NCI-H2171 (cell line): ENCODE measurements around the gene ADAMTS3.
A peak's percentile ranks its signal among the peaks of the same experiment; 100 is the strongest.

Experiments used
- DNase-seq: peaks from one replicate; lab custom pipeline; 2025; lab: John Stamatoyannopoulos, UW

Gene ADAMTS3

GRCh38 chr4:72568959-72569718 lies at the start of gene ADAMTS3:
Gene ADAMTS3 (minus strand): TSS chr4:72569221. CDS start chr4:72568762, 459 bp downstream.
- DNase-seq, result peak; percentile 3

DNA sequence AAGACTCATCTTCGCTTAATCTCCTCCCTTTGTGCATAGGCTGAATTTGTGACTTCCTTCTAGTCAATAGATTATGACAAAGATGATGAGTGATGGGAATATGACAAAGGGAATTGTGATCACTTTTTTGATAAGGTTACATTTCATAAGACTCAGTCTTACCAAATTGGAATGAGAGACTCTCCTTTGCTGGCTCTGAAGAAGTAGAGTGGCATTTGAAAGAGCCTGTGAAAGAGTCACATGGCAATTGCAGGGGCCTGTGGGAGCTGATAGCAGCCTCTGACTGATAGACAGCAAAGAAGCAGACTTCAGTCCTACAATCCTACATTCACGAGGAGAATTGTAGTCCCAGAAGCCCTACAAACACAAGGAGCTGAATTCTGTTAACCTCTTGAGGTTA lies 44.9 kb upstream of the ADAMTS3 start:
- no peak for DNase-seq

DNA sequence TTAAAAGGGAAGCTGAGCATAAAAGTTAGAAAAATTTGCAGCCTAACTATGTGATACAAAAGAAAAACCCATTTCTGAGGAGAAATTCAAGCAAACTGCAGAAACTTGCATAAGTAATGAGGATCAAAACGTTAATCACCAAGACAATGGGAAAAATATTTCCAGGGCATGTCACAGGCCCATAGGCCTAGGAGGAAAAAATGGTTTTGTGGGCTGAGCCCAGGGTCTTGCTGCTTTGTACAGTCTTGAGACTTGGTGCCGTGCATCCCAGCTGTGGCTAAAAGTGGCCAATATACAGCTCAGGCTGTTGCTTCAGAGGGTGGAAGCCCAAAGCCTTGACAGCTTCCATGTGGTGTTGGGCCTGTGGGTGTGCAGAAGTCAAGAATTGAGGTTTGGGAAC lies 37.7 kb upstream of the ADAMTS3 start:
- DNase-seq, result no peak

DNA sequence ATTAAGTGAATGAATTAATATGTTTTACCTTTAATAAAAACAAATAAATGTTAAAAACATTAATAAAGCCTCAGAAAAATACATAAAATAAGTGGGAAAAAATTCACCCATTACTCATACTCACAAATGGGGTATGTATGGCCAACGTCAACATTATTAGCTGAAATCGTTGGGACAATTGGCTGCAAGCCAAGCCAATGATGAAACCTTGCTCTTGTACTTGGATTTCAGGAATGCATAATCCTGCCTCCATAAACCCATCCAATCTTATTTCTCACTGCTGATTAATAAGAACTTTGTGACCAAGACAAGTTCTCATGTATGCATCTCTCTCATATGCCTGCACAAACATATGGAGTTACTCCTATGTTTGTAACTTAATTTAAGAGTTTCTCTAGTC lies 35.3 kb upstream of the ADAMTS3 start:
- no peak for DNase-seq

- no peak for DNase-seq
Measured at GRCh38 chr4:72602396-72603376, 33.7 kb upstream of the ADAMTS3 start.

GRCh38 chr4:72591547-72592454 lies 22.8 kb upstream of the ADAMTS3 start:
- no peak for DNase-seq

GRCh38 chr4:72587334-72587733 lies 18.3 kb upstream of the ADAMTS3 start:
- DNase-seq, result no peak

DNA sequence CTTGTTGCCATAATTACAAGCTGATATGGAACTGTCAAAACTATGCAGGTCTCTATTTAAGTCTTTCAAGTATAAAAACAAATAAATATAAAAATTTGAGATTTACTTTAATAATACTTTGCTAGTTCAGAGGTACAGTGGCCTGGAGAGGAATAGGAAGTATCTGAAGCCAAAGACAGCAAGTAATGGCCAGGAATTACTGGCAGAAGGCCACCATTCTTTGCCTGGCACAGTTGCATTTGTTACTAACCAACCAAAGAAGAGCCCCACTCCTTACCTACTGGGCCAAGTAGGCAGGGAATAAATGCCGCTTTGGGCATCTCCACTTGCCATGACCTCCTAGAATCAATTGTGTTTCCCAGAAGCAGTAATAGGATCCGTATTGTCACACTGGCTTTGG lies 13.8 kb upstream of the ADAMTS3 start:
- DNase-seq, result no peak

DNA sequence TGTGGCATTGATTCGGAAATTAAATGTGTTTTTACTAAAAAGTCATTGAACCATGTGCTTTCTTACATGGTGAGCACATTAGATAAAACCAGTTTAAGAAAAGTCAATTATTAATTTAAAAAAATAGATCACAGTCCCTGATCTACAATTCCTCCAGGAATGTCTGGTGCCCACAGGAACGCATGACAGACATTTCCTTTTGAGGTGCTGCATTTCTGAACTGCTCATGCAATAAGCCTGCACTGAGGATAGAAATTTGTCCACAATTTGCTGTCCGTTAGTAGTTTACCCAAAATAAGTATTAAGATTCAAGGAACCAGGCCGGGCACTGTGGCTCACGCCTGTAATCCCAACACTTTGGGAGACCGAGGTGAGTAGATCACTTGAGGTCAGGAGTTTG lies 8.2 kb upstream of the ADAMTS3 start:
- DNase-seq, result no peak

DNA sequence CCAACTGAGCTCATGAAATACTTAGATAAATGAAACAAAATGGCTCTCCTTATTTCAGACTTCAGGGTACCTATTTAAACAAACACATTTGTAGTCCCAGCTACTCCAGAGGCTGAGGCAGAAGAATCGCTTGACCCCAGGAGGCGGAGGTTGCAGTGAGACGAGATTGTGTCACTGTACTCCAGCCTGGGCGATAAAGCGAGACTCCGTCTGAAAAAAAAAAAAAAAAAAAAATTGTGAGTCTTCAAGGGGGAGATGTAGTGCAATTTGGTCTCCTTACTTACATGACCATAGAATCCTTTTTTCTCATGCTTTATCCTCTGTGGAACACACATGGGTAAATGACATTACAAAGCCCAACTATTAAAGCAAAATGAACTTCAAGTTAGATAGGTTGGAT lies 2.3 kb upstream of the ADAMTS3 start:
- no peak for DNase-seq

DNA sequence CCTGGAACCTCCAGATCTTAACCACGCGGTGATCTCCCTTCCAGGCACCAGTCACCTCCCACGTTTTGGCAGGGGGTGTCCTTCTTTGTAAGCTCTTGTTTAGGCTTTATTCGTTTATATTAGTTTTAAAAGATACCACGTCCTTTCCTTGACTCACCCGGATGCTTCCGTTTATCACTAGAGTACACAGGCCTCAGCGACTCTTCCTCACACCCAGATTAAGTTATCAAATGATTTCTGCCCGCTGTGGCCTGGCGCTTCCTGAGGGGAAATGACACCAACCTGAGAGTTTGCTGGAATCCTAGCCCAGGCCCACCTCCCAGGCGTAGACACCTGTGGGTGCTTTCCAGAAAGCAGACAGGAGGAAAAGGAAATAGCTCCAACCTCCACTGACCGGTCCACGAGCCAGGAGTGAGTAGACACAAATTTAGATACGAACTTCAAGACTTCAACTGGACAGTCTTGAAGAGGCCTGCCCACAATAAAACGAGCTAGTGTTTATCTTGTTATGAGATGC lies 756 bp upstream of the ADAMTS3 start:
- DNase-seq, result no peak

GRCh38 chr4:72567821-72568675 lies 973 bp downstream of the ADAMTS3 start:
- DNase-seq, result no peak

- DNase-seq, result no peak
Measured at GRCh38 chr4:72567036-72567435, 2.0 kb downstream of the ADAMTS3 start.

GRCh38 chr4:72566464-72566972 lies 2.5 kb downstream of the ADAMTS3 start:
- DNase-seq, result no peak

GRCh38 chr4:72564789-72565188 lies 4.2 kb downstream of the ADAMTS3 start:
- DNase-seq, result no peak

DNA sequence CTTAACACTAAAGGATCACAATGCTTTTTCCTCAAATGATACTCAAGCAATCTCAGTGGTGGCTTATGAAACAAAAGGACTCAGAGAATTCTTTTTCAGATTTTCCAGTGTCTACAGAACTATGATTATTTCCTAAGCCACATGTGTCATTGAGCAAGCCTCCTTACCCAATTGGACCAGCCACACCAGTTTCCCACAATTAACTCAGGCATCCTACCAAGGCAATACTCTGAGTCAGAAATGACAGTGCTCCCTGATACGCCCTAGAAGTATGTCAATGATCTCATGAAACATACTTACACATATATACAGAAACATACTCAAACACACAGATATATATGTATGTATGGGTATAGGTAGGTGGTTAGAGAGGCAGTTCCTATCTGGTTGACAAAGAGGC lies 4.8 kb downstream of the ADAMTS3 start:
- DNase-seq, result no peak

DNA sequence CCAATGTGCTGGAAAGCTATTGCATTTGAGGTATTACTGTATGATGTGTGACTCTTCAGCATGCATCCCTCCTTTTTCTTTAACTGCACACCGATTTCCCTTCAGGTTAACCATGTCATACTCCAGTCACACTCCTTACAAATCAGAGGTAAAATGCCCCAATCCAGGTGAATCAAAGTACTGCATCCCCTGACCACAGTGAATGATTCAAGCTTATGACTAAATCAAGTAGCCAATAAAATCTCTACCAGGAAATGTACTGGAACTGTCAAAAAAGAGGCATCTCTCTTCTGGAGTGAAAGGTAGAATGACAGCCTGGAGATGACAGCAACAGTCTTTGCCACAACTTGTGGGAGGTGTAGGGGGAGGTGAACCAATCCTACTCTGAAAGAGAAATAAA lies 10.4 kb downstream of the ADAMTS3 start:
- DNase-seq, result no peak

DNA sequence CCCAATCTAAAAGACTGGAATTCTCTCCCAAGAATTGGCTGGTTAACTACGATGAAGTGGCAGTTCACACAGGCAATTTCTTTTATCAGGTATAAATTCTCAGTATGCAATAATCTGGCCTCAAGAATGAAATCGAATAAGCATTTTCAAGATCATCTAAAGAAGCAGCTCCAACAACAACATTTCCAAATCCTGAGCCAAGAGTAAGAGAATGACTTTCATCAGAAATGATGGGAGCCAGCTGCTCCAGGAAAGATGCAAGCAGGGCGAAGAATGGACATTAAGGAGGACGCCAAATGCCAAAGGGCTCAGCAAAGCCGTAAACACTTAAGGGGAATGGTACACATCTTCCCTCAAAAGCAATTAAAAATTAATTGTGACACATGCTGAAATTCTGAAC lies 12.0 kb downstream of the ADAMTS3 start:
- DNase-seq, result no peak

GRCh38 chr4:72555377-72555831 lies 13.6 kb downstream of the ADAMTS3 start:
- DNase-seq, result no peak

- no peak for DNase-seq
Measured at GRCh38 chr4:72553540-72554337, 15.3 kb downstream of the ADAMTS3 start.
